Activated CD4-positive, alpha-beta T cell treated with anti-CD3 and anti-CD28 coated beads, Interleukin-2, Interleukin-4, amounts not matched to agents 100 ng/mL and 50 ng/mL, durations not matched to agents 16 hours and 8 hours (primary cell): ENCODE results near the gene PDE4D.

Experiments used
- DNase-seq: peaks from one replicate; pipeline ENCODE4 v3.0.0-alpha.2; 2020; ENCODE audit warnings: low spot score

Gene PDE4D

DNA sequence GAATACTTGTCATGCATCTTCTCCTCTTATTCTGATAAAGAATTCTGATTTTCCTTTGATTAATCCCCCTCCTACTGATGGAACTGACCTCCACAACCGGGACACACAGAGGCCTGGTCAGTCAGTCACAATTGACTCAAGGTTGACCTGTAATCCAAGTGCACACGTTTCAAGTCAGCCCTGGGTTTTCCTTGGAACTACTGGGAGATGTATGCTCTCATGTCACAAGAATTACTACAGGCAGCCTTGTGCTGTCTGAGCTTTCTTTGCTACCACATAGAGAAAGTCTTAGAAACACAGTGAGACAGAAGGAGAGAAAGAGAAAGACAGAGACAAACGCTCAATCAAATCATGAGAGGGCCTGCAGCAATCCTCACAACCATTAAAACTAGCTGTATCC lies 345.8 kb downstream of the PDE4D start:
- no peak for DNase-seq

DNA sequence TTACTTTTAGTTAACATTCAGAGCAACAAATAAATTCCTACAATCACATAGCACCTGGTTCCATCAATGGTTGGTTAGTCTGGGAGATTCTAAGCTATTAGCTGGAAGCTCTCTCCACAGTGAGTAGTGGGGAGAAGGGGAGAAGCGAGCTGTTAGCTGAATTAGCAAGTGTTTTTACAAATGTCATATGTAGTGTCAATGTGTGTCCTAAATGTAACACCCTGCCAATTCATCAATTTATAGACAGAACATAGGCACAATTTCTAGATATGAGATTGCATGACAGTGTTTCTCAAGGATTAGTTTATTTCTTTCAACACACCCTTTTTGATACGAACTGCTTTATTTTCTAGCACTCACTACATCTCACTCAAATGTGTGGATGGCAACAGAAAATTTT lies 349.0 kb downstream of the PDE4D start:
- no peak for DNase-seq

DNA sequence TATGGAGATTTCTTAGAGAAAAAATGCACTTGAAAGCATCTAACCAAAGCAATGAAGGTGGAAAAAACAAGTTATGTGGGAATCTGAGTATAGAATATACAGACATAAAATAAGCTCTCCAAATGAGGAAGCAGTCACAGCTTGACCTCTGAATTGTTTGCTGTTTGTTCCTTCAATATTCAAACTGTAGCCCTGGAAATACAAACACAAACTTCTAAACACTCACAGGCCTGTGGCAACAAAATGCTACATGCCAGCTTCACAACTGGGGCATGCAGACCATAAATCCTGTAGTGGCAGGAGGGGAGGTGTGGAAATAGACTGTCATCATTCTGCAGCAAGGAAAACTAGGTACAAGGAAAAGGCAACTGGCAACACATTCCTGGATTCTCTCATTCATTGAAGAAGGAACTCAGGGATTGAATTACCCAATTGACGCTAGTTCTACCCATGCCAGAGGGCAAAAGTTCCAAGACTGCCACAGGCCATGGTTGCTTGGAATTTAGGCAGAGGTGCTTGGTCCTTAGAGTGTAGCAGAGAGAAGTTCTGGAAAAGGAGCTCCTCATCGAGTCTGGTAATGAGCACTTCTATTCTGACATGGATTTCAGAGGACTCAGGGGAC lies 349.6 kb downstream of the PDE4D start:
- DNase-seq = no peak

DNA sequence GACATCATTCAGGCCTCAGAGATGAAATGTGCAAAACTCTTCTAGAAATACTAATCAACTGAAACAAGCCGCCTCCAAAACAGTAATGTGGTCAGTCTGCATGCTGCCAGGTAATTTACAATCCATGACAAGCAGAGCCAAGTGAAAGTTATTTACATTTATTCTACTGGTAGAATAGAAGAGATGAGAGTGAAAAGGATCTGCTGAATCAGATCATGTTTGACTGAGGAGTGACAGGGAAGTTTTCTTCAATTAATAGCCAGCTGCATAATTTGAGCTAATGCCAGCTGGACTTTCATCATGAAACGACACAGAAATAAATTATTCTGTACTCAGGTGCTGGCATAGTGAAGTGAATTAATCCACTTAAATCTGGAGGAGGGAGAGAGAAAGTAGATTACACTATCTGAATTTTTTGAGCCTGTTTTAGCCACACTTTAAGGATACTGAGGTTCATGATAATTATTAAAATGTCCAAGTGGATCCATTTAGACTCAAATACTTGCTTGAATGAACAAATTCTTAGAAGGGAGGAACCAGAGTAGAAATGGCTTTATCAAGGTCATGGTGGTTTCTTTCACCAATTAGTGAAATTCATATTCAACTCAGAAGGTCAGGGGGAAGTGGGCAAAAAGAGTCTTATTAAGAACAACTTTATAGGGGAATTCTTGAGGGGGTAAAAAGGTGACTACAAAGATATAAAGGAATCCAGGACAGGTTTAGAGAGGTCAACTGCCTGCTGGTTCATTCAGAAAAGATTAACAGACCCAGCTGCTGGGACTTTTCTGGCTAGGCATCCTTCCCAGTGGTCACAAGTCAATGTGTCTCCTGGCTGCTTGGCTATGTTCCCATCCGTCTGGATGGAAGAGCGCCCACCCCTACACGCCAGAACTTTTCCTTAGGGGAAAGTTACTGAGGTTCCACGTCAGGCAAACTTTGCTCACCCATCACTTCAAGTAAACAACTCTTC lies 350.4 kb downstream of the PDE4D start:
- DNase-seq = no peak

DNA sequence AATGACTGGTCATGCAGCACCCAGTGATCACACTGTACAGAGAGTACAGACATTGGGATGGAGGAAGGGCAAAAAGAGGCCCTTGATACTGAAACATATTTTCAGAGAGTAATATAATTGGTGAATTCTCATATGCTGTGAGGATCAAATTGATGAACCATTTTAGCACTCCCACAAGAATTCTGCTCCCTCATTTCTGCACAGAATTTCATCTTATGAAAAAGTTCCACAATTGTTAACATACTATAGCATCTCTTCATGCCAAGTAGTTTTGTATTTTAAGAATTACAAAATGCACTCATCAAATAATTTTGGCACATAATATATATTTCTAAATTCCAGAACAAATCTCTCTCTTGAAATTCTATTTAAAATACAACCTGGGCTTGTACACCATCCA lies 351.2 kb downstream of the PDE4D start:
- DNase-seq = no peak

DNA sequence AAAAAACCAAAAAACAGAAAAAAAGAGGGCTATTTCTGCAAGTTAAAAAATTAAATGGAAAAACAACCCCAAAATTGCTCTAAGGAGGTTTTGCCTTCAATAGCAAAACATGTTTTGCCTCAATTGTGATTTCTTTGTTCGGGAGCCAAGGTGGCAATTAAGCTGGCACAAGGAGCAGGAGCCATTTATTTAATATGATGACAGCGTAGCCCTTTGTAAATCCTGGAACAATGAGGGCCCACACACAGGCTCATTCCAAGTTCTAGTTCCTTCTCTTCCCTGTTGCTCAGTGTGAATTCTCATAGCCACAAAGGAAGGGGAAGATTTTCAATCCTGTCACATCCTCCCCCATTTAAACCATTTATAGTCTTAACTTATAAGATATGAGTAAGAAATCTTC lies 353.2 kb downstream of the PDE4D start:
- no peak for DNase-seq

DNA sequence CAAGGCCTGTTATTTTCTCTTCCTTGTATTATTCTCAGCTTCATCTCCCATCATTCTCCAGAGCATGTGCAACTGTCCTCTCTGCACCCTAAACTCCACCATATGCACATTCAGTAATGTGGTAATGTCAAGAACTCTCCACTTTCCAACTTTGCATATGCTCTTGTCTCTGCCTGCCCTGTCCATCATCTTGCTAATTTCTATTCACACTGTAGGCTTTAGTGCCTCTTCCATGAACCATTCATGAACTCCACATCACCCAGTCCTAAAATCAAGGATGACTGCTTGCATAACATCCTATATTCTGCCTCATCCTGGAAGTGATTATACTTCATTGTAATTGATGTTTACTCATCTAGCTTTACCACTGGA lies 354.8 kb downstream of the PDE4D start:
- DNase-seq = no peak

DNA sequence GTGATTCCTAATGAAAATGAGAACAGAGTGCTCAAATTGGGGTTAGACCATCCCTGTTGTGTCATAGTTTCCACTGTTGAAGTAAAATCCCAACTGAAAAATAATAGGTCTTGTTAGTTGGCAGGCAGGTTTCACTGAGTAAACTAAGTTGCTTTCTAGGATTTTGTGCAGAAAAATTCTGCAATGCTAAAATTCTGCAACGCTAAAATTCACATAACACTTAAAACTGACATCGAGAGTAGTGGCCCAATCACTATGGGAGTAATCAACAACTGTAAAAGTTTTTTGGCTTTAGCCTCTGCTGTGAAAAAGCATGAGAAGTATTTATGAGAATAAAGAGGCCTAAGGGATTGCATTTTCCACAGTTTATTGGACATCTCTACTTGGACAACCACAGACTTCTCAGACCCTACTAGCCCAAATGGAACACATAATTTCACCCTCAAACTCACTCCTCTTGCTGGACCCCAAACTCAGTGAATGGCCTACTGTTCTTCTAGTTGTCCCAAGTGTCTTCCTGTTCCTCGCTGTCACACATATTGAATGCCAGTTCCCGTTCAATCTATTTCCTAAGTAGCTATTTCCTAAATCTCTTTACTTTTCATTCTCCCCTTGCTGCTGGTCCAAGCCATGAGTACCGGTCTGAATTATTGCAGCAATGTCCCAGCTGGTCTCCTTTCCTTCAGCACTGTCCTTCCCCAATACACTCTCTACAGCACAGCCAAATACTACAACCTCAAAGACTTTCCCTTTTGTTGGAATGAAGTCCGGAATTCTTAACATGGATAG lies 355.4 kb downstream of the PDE4D start:
- DNase-seq = no peak

DNA sequence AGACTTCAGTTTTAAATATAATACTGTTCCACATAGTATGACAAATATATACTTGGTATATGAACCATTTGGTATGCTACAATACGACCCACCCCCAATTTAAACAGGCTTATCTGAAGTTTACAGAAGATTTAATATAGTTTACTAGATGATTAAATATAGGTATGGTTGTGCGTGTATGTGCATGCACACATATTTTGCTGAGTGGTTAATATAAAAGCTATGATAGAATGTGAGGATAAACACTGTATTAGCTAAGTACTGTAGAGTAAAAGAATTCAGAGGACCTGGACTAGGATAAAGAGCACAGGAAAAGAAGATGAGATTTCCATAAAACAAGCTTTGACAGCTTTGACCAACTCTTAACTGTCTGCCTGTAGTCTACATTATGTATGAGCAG lies 356.7 kb downstream of the PDE4D start:
- DNase-seq = no peak

DNA sequence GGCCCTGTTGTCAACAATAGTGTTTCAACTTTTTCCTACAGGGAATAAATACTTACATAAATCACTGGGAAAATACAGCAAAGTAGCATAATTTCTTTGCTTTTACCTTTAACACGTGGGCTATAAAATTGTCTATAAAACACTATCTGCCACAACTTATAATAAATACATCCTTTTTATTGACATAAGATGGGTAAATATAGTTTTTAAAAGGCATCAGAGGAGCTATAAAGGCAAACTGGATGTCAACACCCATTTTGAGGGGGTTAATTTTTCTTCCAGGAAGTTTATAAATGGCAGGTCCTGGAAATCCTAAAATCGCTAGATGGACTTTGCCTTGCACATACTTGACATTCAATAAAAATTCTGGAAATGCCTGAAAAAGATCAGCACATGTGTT lies 358.0 kb downstream of the PDE4D start:
- no peak for DNase-seq

DNA sequence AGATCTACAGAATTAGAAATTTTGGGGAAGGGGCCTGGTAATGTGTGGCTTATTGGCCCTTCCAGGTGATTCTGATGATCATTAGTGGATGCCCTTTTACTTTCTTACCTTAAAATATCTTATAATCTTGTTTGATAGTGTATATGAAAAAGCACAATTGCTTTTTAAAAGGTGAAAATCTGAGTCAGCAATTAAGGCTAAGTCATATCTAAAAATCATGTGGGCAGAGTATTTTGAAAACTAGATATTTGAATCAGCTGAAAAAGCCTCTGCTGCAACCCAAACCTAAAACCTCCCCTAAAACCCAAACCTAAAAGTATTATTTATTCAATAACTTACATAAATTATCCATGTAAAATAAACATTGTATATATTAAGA lies 359.8 kb downstream of the PDE4D start:
- no peak for DNase-seq

DNA sequence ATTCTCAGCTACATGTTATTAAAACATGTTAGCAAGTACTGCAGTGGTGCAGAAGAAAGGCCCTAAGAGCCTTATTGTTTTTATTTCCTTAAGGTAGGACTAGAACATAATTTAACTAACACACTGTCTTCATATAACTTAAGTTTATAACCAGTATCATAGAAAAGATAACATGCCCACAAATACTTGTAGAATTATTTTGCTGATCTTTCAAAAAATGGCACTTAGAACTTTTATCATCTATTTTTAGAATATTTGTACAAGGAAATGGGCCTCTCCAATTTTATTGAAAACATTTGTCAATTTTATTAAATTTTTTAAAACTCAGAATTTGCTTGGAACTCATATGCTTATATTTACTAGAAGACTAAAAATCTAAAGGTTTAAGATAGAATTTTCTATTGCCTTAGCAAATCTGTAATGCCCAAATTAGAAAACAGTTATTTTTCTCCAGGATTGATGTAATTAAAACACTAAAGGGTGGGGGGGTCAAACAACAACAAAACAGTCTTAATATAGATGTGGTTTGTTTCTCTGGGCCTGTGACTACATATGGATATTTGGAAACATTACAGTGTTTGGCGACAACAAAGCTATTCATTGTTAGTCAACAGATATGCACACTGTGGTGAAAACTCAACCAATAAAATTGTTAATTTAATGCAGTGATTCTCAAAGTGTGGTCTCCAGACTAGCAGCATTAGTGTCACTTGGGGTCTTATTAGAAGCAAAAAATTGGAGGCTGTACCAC lies 360.4 kb downstream of the PDE4D start:
- no peak for DNase-seq

DNA sequence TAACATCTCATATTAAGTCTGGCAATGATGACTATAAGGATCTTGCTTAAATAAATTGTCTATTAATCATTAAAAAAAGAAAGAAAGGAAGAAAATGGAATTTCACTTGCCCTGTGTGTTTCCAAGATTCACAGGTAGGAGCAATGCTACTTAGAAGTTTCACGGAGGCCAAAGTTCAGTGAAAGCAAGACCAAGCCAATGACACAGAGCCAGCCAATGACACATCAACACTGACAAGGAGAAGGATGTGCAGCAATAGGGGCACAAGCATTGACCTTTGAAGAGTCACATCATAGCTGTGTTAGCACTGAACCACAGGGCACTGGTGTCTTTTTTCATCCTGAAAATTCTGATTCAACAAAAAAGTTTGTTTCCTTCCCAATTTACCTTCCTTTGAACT lies 364.3 kb downstream of the PDE4D start:
- no peak for DNase-seq

DNA sequence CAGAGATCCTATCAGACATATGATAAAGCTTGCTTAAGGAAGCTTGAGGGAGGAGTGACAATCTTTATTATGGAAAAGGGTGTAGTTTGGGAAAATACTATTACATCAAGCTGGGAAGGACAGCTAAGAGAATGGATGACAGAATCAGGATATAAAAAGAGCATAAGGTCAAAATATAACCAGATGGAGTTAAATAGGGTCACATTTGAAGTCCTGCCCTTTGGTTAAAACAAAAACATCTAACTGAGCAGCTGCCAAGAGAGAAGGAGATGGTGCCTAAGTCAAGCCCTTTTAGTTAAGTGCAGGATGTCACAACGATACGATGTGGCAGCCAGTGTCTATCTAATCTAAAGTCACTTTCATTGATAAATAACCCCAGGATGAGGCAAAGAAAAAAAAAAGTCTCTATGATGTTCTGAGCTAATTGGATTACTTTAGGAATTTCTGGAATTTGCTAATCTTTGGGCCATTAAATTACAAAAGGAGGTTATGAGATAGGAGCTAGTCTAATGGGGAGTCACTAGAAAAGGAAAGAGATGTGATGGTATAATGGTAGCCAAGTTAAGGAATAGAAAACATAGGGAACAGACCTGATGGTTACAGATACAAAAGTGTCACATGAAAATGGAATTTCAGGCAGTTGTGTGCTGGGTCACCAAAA lies 365.2 kb downstream of the PDE4D start:
- no peak for DNase-seq

DNA sequence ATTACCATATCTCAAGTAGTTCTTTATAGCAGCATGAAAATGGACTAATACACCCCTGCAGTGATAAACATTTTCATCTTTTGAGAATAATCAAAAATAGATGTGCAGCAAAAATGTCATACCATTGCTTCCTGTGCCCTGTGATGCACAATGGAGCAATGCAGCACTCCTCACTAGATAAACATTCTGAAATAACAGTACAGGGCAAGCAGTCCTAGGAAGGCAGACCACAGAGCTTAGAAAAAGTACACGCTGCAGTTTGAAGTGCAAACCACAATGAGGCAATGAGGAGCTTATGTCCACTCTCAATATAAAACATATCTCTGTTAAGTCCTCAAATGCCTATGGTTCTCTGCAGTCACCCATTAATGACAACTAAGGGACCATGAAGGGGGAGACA lies 367.6 kb downstream of the PDE4D start:
- no peak for DNase-seq

DNA sequence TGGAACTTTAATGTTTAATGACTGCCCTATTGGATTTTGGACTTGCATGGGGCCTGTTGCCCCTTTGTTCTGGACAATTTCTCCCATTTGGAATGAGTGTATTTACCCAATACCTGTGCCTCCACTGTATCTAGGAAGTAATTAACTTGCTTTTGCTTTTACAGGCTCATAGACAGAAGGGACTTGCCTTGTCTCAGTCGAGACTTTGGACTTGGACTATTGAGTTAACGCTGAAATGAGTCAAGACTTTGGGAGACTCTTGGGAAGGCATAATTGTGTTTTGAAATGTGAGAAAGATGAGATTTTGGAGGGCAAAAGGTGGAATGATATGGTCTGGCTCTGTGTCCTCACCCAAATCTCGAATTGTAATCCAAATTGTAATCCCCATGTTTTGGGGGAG lies 368.2 kb downstream of the PDE4D start:
- DNase-seq = no peak

DNA sequence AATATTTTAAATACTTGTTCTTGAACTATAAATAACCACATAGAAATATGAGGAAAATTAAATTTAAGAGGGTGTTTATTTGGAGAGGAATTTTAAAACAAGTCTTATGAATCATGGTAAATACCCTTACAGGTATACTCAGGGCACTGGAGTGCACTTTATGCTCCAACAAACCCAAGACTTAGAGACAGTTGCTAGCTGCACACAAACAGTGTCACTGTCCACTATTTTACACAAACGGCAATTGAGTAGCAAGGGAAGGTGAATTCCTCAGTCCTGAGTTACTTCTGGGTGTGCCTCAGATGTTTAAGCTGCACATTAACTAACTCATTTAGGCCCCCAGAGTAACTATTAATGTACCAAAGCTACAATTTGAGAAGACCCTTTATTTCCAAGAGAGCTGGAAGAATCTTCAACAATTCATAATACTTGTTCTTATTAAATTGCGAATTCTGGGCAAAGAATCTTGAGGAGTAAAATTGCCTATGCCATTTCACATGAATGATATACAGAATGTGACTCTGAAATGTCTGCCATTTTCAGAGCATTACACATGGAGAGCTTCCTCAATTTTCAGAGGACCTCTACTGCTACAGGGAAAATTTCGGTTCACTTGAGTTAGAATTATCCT lies 371.2 kb downstream of the PDE4D start:
- no peak for DNase-seq

DNA sequence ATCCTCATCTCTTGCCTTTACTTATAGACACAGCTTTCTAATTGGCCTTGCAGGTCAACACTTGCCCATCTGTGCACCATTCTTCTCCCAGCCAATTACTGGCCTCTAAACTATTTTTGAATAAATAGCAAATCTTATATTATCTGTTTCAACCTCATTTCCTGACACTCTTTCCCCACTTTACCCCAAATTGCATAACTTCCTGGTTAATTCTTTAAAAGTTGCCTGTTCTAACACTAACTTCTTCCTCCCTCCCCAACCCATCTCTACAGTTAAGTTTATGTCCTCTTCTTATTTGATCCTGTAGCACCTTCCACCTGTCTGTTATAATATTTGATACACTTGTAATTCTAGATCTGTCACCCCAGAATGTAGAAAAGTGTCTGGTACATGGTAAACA lies 372.1 kb downstream of the PDE4D start:
- no peak for DNase-seq

DNA sequence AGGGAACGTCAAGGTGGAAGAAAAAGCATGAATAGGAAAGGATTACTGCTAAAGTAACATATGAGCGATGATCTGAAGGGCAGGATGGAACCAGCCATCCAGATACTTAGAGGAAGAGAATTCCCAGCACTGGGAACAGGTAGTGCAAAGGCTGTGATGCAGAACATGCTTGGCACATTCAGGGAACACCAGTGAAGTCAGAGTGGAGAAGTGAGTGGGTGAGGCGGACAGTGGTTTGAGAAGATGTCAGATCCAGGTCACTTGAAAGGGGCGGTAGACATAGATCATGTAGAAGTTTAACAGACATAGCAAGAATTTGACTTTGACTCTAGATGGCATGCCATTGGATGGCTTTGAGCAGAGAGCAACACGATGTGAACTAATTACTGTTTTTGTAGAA lies 374.2 kb downstream of the PDE4D start:
- no peak for DNase-seq

DNA sequence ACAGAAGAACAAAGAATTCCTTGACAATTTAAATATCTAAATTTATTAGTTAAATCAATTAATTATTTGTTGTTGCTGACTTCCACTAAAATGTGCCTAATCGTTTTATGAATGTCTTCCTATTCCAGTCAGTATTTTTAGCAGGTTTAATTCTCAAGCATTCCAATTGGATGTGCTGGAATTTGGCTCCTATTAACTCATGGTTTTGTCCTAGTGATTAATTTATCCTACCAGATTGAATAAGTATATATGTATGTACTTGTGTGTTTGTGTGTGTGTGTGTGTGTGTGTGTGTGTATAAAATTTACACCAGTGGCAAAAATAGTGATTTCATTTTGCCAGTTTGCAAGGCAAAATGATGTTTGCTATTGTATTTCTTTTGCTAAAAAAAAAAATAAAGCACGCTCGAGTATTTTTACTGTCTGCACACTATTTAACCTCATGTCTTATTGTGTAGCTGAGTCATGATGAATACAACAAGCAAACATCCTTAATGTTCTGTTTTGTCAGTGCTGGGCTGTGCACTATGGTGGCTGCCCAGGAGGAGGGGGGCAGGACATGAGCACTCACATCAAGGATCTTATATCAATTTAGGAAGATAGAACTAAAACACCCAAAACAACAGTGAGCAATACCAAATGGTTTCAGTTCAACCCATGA lies 375.5 kb downstream of the PDE4D start:
- no peak for DNase-seq

DNA sequence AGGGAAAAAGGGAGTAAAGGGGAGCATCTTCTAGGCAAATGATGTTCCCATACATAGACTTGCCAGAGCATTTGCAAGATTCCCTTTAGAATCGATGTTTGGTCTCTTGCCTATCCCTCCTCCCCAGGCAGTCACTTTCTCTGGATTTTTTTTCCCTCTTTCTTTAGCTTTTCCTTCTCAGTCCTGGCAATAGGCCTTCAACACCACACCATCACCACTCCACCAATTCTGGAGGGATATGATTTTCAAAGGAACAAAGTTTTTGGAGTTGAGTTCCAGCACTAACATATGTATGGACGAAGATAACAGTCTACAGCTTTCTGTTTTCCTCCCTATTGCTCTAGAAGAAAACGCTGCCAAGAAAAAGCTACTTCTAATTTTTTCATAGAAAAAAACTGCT lies 377.4 kb downstream of the PDE4D start:
- DNase-seq = no peak
